Islet precursor cell (in vitro differentiated cells): ENCODE data around the gene FNDC11.
"Not testable (repeated sequence)": the region's sequence is repeated elsewhere in the genome, so short reads cannot be mapped to it uniquely, and the experiment has no call there.

ENCODE experiments used
- DNase-seq: peaks from one replicate; pipeline ENCODE4 v3.0.0-alpha.2; 2018

The FNDC11 gene

DNA sequence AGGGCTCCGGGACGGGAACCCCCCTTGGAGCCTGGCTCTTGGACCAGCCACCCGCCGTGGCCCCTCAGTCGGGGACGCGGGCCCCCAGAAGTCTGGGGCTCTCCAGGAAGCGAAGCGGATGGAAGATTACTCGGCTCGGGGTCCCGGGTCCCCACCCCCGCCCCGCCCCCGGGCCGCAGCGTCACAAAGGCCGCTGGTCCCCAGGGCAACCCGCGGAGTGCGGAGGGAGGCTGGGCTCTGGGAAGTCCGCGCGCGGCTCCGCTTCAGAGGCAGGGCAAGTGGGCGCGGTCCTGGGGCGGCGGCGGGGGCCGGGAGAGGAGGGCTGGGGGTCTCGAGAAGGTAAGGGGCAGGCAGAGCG, at the start of gene FNDC11:
Gene FNDC11, plus strand, starts transcription at position 227 of the 358 bp plus-strand sequence. CDS start 1,505 bp downstream, outside the sequence.
- DNase-seq: no peak

GRCh38 chr20:63504642-63505041, 49.3 kb upstream of the FNDC11 start:
- DNase-seq: no peak

GRCh38 chr20:63505281-63505680, 48.7 kb upstream of the FNDC11 start:
- DNase-seq: peak; percentile 41

GRCh38 chr20:63505723-63506122, 48.2 kb upstream of the FNDC11 start:
- no peak for DNase-seq

DNA sequence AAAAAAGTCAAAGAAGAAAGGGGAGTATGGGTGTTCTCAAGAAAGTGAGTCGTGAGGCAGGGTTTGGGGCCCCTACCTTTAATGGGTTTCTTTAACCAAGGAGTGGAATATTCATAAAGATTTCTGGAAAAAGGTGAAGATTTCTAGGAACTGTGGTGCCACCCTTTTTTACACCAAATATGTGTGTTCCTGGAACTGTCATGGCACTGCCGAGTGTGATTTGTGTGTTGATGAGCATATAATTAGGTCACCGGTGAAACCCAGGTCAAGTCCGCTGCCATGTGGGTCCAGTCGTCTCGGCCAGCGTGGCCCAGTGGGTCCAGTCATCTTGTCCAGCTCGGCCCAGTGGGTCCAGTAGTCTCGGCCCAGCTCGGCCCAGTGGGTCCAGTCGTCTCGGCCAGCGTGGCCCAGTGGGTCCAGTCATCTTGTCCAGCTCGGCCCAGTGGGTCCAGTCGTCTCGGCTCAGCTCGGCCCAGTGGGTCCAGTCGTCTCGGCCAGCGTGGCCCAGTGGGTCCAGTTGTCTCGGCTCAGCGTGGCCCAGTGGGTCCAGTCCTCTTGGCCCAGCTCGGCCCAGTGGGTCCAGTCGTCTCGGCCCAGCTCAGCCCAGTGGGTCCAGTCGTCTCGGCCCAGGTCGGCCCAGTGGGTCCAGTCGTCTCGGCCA, 46.7 kb upstream of the FNDC11 start:
- peak; percentile 24 for DNase-seq

- DNase-seq: peak; percentile 42
These were observed 45.7 kb upstream of the FNDC11 start for GRCh38 chr20:63508072-63508768.

DNA sequence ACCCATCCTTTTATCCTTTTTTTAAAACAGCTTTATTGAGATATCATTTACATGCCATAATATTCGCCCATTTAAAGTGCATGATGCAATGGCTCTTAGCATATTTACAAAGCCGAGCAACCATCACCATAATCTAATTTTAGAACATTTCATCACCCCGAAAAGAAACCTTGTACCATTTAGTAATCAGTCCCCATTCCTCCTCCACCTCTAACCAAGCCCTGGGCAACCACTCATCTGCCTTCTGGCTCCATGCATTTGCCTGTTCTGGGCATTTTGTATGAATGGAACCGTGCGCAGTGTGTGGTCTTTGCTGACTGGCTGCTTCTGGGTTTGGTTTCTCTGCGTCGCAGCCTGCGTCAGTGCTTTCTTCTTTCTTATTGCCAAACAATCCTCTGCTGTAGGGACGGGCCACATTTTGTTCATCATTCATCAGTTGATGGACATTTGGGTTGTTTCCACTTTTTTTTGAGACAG, 44.8 kb upstream of the FNDC11 start:
- DNase-seq: no peak

- no peak for DNase-seq
These were observed 40.8 kb upstream of the FNDC11 start for GRCh38 chr20:63513207-63513606.

DNA sequence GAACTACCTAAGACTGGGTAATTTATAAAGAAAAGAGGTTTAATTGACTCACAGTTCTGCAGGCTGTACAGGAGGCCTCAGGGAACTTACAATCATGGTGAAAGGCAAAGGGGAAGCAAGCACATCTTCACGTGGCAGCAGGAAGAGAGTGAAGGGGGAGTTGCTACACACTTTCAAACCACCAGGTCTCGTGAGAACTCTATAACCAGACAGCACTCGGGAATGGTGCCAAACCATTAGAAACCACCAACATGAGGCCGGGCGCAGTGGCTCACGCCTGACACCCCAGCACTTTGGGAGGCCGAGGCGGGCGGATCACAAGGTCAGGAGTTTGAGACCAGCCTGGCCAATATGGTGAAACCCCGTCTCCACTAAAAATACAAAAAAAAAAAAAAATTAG, 39.4 kb upstream of the FNDC11 start:
- not testable (repeated sequence) for DNase-seq

GRCh38 chr20:63517376-63518309, 36.3 kb upstream of the FNDC11 start:
- peak; percentile 45 for DNase-seq

DNA sequence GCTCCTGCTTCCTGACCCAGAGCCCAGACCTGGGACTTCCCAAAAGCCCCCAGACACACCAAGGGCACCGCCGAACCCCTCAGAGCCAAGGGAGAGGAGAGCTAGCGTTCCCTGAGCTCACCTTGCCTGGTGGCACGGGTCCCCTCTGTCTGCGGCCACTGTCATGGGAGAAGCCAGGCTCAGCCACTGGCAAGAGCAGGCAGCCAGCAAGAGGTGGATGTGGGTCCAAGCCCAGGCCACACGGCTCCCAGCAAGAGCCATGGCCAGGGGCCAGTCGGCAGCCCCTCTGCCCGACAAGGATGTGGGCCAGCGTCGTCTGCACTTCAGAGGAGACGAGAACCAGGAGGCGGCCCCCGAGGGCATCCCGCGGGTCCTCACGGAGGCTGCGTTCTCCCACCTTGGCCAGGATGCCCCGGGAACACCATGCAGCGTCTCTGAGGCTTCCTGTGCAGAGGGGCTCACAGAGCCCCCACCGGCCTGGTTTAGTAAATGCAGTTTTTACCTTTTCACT, 35.6 kb upstream of the FNDC11 start:
- DNase-seq: peak; percentile 77

- peak; percentile 47 for DNase-seq
These were observed 34.9 kb upstream of the FNDC11 start for GRCh38 chr20:63518946-63519667.

DNA sequence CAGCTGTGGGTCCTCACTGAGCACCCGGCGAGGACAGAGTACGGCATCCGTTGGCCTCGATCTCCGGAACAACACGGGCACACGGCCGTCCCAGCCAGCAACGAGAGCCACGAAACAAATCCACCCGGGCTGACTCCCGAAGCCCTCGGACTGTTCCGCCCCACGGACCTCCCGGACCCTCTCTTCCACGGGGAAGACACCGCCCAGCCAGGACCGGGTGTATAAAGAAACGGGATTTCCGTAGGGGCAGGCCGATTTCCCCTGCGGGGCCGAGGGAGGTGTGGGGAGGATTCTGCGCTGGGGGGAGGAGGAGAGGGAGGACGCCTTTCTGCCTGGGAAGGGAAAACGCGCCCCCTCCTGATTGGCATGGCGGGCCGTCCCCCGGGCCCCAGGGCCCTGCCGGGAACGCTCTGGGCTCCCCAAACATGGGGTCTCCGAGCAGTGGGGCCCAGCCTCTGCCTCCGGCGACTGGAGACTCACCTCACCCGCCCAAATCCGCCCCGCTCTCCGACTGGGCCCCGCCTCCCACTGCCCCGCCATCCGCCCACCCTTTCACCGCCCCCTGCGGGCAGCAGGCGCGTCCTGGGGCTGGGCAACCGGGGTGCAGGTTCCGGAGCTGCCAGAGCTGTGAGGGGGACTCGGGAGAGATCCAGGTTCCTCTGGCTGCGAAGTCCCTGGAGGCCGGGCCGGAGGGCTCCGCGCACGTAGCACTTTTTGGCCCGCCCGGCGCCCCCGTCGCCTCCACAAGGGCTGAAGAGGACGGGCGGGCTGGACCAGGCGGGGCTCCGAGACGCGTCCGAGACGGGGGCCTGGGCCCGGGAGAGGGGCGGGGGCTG, 34.1 kb upstream of the FNDC11 start:
- DNase-seq: peak; percentile 84

DNA sequence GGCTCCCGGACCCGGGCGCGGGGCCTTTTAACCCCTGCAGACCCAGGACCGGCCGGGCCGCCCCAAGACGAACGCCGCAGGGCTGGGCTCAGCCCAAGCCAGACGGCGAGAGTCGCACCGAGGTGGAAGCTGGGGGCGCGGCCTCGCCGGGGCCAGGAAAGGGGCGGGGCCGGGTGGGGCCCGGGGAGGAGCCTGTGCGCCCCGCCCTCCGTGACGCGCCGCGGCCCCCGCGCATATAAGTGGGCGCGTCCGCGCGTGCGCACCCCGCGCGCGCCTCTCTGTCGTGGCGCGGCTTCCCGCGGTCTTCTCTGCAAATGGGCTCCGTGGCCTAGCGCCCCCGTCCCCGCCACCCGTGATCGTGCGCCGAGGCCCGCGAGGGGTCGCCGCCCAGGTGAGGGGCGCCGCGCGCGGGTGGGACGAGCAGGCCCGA, 33.4 kb upstream of the FNDC11 start, which contains the start of gene PPDPF:
Gene PPDPF, plus strand, starts transcription at position 262 of the 430 bp plus-strand sequence. CDS start 544 bp downstream, outside the sequence.
- peak; percentile 86 for DNase-seq

DNA sequence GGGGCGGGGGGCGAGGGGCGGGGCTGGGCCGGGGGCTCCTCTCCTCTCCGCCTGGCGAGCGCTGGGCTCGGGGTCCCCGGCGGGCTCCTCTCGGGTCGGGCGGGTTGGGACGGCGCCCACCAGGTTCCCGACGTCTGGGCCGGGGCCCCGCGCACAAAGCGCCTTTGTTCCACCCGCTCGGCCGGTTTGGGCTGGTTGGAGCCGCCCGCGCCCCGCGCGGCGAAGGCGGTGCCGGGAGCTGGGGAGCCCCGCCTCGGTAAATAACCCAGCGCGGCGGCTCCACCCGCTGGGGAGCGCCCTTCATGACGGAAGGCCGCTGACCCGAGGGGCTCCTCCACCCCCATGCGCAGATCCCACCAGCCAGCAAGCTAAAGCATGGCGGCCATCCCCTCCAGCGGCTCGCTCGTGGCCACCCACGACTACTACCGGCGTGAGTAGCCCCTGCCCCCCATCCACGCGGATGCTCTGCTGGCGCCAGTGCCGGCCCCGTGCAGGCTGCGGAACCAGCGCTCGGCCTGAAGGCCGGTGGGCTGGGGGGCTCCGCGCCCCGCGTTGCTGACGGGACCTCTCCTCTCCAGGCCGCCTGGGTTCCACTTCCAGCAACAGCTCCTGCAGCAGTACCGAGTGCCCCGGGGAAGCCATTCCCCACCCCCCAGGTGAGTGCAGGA, 32.9 kb upstream of the FNDC11 start:
- DNase-seq: peak; percentile 78

DNA sequence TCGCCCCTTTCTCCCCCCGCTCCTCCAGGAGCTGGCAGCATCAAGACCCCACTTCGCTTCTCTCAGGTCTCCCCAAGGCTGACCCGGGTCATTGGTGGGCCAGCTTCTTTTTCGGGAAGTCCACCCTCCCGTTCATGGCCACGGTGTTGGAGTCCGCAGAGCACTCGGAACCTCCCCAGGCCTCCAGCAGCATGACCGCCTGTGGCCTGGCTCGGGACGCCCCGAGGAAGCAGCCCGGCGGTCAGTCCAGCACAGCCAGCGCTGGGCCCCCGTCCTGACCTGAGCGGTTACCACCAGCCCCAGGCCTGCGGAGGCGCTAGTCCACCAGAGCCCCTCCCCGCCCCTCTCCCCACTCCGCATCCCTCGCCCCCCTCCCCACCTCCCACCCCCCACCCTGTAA, 32.4 kb upstream of the FNDC11 start:
- DNase-seq: peak; percentile 66

- DNase-seq: peak; percentile 52
These were observed 31.7 kb upstream of the FNDC11 start for GRCh38 chr20:63522091-63522868.

DNA sequence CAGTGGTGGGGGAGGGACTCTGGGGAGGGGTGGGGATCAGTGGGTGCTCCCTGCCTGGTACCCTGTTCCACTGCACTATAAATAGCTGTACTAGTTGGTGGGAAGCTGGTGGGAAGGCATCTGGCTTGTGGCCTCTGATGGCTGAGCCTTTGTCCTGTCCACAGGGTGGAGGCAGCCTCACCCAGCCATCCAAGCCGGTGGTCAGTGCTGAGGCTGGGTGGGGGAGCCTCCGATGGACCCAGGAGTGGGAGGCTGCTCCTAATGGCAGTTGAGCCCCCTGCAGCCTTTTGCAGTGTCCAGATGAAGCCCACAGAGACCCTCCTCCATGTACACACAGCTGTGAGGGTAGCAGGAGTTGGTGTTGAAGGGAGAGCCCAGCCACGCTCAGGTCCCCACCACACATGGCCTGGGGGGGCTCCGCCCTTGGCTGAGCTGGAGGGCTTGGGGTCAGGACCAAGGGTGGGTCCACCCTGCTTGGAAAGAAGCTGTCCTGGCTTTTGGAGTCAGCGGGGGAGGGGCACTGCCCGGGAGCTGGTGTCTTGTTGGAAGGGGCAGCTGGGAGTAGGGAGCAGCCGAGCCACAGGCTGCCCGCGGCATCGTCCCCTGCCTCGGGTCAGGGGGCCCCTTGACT, 30.9 kb upstream of the FNDC11 start:
- no peak for DNase-seq

DNA sequence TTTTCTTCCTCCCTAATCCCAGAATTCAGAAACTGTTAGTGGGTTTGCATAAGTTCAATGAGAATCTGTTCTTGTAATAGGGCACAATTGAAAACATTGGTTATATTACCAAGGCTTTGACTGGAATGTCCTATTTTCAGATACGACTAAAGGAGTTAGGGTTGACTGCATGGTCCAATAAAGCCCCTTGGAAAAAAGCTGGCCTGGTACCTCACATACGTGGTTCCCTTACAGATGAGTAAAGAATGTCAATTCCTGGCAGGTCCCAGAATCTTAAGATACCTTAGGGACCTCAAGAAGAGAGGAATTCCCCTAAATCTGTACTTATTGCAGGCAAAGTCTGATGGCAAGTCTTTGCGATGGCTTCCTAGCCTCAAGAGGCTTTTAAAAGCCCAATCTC, 28.8 kb upstream of the FNDC11 start:
- no peak for DNase-seq
